ENCODE data around the gene ARL13B.
"Not testable (repeated sequence)": the region's sequence is repeated elsewhere in the genome, so short reads cannot be mapped to it uniquely, and the experiment has no call there.

ARL13B gene

GRCh38 chr3:93994056-93994455 lies 14.1 kb downstream of the ARL13B start:
- DNase-seq: no peak

DNA sequence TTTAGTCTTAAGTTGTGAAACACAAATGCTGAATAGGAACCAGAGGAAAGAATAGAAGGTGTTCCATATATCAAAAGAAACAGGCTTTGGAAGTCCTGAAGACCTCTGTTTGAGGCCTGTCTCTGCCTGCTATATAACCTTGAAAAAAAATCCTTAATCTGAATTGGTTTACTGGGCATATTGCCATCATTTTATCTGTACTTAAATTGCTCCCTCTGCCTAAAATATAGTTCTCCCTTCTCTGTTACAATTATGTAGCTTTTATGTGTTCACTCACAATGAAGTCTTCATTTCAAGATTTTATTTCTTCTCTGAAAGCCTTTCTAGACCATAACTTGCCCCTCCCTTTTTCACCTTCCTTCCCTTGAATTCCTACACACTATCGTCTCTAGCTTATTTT lies 21.2 kb downstream of the ARL13B start:
- DNase-seq: no peak

- DNase-seq: no peak
These were observed 22.0 kb downstream of the ARL13B start for GRCh38 chr3:94001827-94002495.

- peak in 1 of 58 donors; percentile 10 for DNase-seq
These were observed 24.5 kb downstream of the ARL13B start for GRCh38 chr3:94004301-94004910.

DNA sequence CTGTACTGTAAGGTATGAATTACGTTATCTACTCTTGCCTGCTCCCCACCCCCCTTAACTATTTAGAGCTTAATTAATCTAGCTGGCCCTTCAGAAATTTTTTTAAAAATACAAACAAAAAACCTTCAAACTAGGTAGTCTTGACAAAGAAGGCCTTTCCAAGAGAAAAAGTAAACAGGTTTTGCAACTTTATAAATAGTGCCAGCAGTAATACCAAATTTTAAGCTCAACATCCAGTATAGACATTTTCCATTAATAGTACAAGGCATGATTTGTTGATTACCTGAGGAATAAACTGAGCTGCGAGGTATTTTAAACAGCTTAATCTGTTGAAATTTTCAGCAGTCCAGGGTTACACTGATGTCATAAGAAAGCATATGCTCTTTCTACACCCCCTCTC lies 28.3 kb downstream of the ARL13B start:
- no peak for DNase-seq

DNA sequence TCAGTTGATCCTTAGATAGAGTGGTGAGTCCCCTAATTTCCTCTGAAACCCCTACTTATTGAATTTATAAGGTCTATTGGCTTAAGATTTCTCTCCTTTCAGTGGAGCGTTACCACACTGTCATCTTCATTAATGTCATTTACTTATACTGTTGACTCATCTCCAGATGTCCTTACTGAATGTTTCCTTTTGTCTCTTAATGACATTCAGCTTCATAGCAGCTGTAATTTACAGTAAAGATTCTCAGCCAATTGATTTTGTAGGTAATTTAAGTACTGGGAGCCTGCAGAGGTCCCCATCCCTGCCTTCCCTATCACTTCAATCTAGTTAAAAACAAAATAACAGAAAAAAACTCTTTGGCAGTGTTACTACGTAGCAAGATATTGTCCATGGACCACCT lies 29.7 kb downstream of the ARL13B start:
- no peak for DNase-seq

GRCh38 chr3:94011233-94011711 lies 31.3 kb downstream of the ARL13B start:
- no peak for DNase-seq

GRCh38 chr3:94012185-94012584 lies 32.2 kb downstream of the ARL13B start:
- no peak for DNase-seq

DNA sequence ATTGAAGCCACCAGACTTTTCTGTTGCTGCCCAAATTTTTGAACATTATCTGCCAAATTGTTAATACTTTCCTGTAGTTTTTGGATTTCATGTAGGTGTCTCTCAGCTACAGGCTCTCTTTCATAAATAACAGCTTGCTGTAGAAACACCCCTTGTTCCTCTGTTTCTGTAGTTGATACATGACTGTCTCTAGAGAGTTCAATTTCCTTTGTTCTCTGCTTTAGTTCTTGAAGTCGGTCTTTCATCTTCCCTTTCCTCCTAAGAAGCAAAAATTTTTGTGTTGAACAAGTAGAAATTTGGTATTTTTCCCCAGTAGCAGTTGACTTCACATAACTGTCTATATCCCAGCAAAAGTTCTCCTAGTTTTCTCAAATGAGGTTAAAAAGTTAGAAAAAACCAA lies 35.1 kb downstream of the ARL13B start:
- no peak for DNase-seq

- DNase-seq: no peak
These were observed 39.7 kb downstream of the ARL13B start for GRCh38 chr3:94019659-94020058.

DNA sequence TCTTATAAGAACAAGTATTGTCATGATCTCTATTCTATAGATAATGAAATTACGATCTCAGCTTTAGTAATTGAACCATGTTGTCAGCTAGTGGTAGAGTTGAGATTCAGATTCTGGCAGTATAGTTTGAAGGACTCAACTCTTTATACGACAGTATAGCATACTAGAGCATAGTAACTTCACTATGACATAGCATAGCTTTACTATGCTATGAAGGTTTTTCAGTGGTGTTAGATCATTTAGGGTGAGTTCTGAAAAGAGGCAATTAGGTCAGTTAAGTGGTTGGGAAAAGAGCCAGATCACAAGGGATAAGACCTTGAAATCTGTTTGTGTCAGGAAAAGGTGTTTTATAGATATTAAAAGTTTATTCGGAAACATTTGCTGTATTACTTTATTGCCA lies 40.3 kb downstream of the ARL13B start:
- DNase-seq: no peak

DNA sequence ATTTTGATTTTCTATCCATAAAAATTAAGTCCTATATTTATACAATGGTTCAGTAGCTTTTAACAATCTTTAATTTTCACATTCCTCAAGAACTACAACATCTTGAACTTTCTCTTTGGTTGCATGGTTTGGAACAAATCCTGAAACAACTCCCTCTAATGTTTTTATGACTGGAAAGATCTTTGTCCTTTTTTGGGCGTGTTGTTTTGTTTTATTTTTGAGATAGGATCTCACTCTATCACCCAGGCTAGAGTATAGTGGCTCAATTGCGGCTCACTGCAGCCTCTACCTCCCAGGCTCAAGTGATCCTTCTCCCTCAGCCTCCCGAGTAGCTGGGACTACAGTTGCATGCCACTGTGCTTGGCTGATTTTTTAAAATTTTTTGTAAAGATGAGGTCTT lies 44.4 kb downstream of the ARL13B start:
- no peak for DNase-seq

GRCh38 chr3:94026623-94027022 lies 46.7 kb downstream of the ARL13B start:
- DNase-seq: no peak

GRCh38 chr3:94028093-94028837 lies 48.3 kb downstream of the ARL13B start, which contains the start of gene STX19:
Gene STX19 (minus strand): TSS chr3:94028597. CDS start chr3:94015269, 13,328 bp downstream.
- DNase-seq: no peak

DNA sequence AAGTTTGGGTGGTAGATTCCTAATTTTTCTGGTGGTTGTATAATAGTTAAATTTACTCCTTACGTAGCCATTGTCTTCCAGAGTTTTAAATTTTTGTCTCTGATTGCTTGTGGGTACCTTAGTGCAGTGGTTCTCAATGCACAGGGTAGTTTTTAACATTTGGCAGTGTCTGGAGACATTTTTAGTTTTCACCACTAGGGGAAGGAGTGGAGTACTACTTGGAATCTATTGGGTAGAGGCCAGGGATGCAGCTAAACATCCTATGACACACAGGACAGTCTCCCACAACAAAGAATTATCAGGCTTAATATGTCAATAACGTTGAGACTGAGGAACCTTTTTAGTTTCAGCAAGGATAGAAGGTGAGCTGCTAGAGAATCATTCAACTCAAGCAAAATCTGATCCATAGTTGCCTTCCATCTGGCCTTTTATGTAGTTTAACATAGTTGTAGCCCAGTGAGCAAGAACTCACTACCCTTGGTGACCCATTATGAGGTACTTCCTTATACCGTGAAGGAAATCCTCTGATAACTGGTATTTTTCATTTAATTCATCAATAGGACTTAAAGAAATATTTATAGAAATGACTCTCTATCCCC lies 57.1 kb downstream of the ARL13B start:
- DNase-seq: no peak

- no peak for DNase-seq
These were observed 63.3 kb downstream of the ARL13B start for GRCh38 chr3:94043285-94043684.

DNA sequence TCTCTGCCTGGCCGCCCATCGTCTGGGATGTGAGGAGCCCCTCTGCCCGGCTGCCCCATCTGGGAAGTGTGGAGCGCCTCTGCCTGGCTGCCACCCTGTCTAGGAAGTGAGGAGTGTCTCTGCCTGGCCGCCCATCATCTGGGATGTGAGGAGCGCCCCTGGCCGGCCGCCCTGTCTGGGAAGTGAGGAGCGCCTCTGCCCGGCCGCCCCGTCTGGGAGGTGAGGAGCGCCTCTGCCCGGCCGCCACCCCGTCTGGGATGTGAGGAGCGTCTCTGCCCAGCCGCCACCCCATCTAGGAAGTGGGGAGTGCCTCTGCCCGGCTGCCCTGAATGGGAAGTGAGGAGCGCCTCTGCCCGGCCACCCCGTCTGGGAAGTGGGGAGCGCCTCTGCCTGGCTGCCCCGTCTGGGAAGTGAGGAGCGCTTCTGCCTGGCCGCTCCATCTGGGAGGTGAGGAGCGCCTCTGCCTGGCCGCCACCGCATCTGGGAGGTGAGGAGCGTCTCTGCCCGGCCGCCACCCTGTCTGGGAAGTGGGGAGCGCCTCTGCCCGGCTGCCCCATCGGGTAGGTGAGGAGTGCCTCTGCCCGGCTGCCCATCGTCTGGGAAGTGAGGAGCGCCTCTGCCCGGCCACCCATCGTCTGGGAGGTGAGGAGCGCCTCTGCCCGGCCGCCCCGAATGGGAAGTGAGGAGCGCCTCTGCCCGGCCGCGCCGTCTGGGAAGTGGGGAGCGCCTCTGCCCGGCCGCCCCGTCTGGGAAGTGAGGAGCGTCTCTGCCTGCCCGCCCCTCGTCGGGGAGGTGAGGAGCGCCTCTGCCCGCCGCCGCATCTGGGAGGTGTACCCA lies 64.4 kb downstream of the ARL13B start:
- not testable (repeated sequence) for DNase-seq

GRCh38 chr3:94046533-94046932 lies 66.6 kb downstream of the ARL13B start:
- no peak for DNase-seq

DNA sequence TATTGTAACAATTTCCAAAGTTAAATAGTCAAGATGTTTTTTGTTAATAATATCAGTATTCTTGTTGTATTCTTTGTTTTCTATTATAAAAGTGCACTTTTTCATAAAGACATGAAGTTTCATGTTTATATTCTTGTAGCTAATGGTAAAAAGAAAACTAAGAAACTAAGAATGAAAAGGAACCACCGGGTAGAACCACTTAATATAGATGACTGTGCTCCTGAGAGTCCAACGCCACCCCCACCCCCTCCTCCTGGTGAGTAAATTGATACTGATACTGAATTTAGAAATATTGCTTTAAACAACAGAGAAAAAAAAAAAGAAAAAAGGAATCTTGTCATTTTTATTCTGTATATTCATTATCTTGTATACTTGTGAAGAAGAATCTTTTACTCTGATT lies 69.3 kb downstream of the ARL13B start:
- DNase-seq: no peak

- no peak for DNase-seq
These were observed 70.6 kb downstream of the ARL13B start for GRCh38 chr3:94050546-94050945.

- DNase-seq: no peak
These were observed 81.3 kb downstream of the ARL13B start for GRCh38 chr3:94061297-94061696.

Measured in anterior cingulate cortex (tissue), 58 donors.